Esophagus squamous epithelium (tissue), 4 donors: Measurements from ENCODE around the gene MPDU1.

Experiments
- POLR2A ChIP-seq, 4 donors: fragments of 450-650 bp; IDR thresholded peaks; one replicate each; pipeline ENCODE4 v1.6.1; 2017; ENCODE audit warnings: antibody characterized with exemption in 4 of 4, mild to moderate bottlenecking in 4 of 4, moderate library complexity in 3 of 4
- TF ChIP-seq, protein P1 (sequence below), 6 experiments: fragments of 450-650 bp in 4 of 6; fragments of 200-600 bp in 2 of 6; sonication (generic) in 2 of 6; IDR thresholded peaks; one replicate each; pipeline ENCODE4 v1.5.1; 2016 to 2019; ENCODE audit warnings: antibody characterized with exemption in 6 of 6, mild to moderate bottlenecking in 4 of 6, moderate library complexity in 4 of 6

DNA sequence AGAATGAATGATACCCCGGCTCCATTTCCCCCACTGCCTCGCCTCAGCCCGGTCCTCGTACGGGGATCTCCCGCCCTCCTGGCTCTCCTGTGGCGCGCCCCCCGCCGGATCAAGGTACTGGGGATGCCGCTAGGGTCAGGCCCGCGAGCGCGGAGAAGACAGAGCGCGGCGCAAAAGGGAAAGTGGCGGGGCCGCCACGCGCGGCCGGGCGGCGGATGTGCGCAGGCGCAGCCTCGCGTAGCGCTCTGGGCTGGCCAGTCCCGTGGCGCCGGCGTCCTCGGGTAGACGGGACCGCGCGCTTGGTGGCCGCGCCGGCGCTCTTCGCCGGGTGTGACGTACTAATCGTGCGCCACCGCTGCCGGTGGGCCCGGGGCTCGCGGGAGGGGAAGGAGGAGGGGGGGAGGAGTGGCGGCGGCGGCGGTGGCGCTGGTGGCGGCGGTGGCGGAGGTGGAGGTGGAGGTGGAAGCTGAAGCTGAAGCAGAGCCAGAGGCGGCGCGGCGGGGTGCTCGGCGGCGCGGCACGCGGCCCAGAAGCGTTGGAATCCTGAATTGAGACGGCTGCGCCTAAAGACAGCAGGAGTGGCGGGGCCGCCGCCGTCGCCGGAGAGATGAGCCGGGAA is 22.0 kb upstream of the MPDU1 start, which contains the start of gene SENP3:
- TF ChIP-seq, protein P1, sequence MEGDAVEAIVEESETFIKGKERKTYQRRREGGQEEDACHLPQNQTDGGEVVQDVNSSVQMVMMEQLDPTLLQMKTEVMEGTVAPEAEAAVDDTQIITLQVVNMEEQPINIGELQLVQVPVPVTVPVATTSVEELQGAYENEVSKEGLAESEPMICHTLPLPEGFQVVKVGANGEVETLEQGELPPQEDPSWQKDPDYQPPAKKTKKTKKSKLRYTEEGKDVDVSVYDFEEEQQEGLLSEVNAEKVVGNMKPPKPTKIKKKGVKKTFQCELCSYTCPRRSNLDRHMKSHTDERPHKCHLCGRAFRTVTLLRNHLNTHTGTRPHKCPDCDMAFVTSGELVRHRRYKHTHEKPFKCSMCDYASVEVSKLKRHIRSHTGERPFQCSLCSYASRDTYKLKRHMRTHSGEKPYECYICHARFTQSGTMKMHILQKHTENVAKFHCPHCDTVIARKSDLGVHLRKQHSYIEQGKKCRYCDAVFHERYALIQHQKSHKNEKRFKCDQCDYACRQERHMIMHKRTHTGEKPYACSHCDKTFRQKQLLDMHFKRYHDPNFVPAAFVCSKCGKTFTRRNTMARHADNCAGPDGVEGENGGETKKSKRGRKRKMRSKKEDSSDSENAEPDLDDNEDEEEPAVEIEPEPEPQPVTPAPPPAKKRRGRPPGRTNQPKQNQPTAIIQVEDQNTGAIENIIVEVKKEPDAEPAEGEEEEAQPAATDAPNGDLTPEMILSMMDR (IDR thresholded peaks at IDR 0.05) = peak in 2 of 6 experiments; percentile 3 to 43
- TF ChIP-seq POLR2A (IDR thresholded peaks at IDR 0.05) = peak in 3 of 4 donors; percentile 29 to 64 (median 52)
